ENCODE results near the gene STXBP5.

GRCh38 chr6:147217840-147218404 is 13.7 kb downstream of the STXBP5 start:
- TF ChIP-seq, protein P1, sequence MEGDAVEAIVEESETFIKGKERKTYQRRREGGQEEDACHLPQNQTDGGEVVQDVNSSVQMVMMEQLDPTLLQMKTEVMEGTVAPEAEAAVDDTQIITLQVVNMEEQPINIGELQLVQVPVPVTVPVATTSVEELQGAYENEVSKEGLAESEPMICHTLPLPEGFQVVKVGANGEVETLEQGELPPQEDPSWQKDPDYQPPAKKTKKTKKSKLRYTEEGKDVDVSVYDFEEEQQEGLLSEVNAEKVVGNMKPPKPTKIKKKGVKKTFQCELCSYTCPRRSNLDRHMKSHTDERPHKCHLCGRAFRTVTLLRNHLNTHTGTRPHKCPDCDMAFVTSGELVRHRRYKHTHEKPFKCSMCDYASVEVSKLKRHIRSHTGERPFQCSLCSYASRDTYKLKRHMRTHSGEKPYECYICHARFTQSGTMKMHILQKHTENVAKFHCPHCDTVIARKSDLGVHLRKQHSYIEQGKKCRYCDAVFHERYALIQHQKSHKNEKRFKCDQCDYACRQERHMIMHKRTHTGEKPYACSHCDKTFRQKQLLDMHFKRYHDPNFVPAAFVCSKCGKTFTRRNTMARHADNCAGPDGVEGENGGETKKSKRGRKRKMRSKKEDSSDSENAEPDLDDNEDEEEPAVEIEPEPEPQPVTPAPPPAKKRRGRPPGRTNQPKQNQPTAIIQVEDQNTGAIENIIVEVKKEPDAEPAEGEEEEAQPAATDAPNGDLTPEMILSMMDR (conservative IDR thresholded peaks at IDR 0.05), result no peak
- no peak for TF ChIP-seq ZFX (IDR thresholded peaks at IDR 0.05)
